Fibroblast of skin of left biceps (primary cell): ENCODE results near the gene NEURL1B.
"Not testable (repeated sequence)": the region's sequence is repeated elsewhere in the genome, so short reads cannot be mapped to it uniquely, and the experiment has no call there.

Source experiments
- DNase-seq, 2 experiments: peaks; one replicate each; pipeline ENCODE4 v3.0.0-alpha.2; 2013; ENCODE audit warnings: low read depth in 2 of 2

The NEURL1B gene, protein sequence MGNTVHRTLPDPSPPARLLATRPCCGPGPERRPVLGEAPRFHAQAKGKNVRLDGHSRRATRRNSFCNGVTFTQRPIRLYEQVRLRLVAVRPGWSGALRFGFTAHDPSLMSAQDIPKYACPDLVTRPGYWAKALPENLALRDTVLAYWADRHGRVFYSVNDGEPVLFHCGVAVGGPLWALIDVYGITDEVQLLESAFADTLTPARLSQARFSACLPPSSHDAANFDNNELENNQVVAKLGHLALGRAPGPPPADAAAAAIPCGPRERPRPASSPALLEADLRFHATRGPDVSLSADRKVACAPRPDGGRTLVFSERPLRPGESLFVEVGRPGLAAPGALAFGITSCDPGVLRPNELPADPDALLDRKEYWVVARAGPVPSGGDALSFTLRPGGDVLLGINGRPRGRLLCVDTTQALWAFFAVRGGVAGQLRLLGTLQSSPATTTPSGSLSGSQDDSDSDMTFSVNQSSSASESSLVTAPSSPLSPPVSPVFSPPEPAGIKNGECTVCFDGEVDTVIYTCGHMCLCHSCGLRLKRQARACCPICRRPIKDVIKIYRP

DNA sequence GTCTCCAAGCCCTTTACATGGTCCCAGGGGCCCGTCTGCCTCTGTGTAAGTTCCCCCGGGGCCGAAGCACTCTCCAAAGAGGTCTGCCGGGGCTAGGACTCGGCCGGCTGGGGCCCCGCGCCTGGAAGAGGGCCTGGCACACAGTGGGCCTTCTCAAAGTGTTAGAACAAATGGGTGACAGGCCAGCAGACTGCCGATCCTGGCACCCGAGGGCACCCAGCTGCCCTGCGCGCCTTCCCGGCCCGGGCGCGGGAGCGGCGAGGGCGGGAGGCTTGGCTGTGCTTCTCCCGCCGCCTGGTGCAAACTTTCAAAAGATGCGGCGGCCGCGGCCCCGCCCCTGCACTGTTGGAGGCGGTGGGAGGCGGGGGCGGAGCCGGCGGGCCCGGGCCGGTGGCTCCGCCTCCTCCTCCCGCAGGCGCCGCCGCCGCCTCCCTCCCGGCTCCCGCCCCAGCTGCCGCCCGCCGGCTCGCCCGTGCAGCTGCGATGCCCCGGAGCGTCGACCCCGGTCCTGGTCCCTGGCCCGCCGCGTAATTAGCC, at the start of gene NEURL1B:
NEURL1B (plus strand) TSS at position 442 of the 537 bp plus-strand sequence. CDS start 144 bp downstream, outside the sequence.
- DNase-seq, result peak in 1 of 2 experiments; percentile 8

DNA sequence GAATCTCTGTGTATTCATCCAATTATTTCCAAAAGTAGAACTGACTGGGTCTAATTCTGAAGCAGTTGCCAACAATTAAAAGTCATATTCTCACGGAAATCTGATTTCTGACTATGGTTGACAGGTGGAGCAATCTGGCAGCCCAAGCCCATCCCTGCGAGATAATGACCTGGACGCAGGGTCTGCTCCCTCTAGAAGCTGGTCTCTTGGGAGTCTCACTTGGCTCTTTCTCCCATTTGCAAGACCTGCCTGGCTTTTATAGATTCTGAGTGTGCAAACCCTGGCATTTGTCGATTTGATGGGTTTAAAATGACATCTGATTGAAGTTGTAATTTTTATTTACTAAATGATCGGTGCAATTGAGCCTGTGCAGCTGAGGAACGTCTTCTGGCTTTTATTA, 49.4 kb upstream of the NEURL1B start:
- no peak for DNase-seq

DNA sequence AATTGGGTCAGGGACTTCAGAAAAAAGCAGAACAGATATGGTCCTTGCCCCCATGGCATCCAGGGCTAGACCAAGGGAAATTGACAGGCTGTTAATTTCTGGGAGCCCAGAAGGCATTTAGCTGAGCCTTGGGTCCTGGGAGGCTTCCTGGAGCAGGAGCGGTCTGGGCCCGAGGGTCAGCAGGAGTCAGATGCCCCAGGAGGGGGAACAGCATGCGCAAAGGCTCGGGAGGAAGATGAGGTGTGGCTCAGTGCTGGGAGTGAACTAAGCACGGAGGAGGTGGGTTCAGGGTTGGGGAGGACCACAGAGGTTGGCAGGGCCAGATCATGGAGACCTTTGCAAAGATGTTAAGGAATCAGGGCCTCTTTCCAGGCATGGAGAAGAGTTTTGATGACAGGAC, 48.2 kb upstream of the NEURL1B start:
- no peak for DNase-seq

DNA sequence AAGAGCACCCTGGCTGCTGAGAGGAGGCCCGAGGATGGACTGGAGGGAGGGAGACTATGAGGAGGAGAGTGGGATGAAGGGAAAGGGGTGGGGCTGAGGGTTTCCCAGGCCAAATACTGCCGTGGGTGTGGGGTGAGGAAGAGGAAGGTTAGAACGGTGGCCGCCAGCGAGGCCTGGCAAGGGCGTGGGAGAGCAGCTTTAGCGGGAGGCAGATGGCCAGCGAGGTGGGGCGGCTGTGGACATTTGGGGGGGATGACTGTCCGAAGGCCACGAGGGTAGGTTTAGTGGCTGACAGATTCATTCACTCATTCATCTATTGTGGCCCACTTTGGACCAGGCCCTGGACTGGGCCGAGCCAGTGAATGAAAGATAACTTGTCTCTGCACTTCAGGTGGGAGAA, 47.8 kb upstream of the NEURL1B start:
- DNase-seq, result no peak

DNA sequence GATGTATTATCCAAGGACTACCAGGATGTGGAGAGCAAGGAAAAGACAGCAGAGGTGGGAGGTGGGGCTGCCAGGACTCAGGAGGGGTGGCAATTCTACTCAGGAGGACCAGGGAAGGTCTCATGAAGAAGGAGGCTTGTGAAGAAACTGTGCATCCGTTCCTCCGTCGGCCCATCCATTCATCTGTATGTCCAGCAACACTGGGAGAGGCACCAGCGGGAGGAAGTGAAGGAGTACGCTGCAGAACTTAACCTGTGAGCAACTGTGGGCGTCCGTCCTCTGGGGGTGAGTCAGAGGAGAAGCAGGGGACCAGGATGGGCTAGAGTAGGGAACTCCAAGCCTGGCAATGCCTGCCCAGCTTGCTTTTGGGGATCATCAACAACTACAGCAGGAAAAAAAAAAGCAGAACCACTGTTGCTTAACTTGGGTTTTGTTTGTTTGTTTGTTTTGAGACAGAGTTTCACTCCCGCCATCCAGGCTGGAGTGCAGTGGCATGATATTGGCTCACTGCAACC, 47.3 kb upstream of the NEURL1B start:
- DNase-seq, result no peak

DNA sequence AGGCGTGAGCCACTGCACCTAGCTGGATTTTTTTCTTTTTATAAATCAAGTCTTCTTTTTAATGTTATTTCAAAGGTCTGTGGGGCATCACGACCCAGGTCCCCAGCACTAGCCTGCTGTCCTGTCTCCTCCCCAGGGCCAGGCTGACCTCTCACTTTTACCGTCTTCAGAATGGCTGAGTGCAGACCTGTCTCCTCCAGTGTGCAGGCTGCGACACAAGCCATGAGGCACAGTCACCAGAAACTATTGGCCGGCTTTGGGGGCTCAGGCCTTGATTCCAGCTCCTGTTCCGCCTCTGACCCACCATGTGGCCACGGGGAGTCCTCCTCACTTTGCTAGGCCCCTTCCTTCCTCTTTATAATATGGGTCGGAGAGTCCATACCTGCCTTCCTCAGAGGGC, 46.6 kb upstream of the NEURL1B start:
- no peak for DNase-seq

DNA sequence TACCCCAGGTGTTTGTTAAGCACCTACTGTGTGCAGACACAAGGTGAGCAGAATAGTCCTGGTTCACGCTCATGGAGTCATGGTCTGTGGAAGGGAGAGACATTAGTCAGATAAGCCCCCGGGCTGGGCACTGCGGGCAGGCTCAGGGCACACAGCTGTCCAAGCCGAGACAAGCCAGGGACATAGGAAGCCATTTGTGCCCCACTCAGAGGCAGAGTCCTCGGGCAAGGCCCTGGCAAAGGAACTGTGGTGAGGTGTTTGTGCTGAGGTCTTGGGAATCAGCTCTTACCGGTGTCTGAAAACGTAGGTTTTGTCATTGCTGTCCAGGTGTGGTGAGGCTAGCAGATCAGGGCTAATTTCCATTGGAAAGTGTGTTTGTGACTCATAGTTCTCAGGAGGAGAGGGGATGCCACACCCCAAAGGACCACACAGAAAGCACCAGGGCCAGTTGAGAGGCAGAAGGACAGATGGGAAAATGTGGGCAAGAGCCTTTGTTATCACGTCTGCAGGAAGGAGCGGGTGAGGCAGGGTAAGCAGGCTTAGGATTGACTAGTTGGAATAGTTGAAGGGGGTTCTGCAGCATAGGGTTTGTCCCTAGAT, 46.1 kb upstream of the NEURL1B start:
- no peak for DNase-seq

DNA sequence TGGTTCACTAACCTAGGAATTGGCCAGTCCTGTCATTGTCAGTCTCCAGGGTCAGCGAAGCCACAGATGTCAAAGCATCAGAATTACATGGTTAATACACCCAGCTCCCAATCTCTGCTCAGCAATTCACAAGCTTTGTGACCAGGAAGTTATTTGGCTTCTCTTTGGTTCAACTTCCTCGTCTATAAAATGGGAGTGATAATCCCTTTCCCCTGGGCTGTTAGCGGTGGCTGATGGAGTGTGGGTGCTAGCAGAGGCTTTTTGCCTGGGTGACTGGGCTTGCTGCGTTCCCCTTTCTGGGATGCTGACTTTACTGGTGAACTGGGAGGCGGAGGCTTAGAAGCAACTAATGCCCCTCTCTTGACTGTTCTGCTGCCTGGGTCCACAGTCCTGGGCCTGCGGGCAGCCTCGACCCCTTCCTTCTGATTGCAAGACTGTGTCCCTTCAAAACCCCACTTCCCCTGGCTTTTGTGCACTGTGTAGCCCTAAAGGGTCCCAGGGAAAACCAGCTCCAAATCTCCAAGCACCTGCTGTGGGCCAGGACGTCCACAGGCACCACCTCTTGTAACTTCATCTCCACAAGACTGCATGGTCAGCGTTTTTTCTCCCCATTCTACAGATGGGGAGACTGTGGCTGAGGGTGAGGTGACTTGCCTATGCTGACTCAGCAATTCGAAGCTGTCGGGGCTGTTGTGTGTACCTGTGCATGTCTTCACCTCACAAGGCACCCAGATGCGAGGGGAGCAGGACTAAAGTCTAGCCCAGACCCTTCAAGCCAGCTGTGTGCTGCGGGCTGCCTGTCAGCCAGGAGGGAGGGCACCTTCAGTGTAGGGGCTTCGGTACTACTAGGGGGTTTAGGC, 45.2 kb upstream of the NEURL1B start:
- DNase-seq, result no peak

DNA sequence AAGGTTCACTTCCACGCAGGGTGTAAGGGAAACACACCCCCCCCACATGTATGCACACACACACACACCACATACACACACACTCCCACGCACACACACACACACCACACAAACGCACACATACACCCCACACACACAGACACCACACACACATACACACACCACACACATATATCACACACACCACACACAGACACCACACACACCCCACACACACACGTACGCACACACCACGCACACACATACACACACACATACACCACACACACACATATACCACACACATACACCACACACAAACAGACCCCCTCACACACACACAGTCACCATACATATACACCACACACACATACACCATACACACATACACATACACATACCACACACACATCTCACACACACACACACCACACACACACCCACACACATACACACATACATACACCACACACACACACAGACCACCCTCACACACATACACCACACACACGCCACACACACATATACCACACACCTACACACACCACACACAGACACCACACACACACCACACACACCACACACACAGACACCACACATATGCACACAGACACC, 44.3 kb upstream of the NEURL1B start:
- DNase-seq, result no peak

DNA sequence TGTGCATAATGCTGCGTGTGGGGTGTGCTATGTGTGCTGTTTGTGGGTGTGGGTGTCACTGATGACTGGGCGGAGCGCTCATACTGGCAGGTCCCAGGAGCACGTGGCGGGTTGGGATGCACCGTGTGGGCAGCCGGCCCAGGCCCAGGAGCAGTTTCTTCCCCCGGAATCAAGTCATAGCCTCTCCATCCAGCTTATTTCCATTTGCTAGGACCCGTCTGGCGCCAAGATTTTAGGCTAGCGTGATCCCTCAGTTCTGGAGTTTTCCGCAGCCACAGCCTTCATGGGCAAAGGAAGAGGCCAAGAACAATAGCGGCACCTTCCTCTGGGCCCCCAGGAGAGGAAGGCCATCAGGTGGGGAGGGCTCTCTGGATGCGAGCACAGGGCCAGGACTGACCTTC, 43.3 kb upstream of the NEURL1B start:
- DNase-seq, result no peak

DNA sequence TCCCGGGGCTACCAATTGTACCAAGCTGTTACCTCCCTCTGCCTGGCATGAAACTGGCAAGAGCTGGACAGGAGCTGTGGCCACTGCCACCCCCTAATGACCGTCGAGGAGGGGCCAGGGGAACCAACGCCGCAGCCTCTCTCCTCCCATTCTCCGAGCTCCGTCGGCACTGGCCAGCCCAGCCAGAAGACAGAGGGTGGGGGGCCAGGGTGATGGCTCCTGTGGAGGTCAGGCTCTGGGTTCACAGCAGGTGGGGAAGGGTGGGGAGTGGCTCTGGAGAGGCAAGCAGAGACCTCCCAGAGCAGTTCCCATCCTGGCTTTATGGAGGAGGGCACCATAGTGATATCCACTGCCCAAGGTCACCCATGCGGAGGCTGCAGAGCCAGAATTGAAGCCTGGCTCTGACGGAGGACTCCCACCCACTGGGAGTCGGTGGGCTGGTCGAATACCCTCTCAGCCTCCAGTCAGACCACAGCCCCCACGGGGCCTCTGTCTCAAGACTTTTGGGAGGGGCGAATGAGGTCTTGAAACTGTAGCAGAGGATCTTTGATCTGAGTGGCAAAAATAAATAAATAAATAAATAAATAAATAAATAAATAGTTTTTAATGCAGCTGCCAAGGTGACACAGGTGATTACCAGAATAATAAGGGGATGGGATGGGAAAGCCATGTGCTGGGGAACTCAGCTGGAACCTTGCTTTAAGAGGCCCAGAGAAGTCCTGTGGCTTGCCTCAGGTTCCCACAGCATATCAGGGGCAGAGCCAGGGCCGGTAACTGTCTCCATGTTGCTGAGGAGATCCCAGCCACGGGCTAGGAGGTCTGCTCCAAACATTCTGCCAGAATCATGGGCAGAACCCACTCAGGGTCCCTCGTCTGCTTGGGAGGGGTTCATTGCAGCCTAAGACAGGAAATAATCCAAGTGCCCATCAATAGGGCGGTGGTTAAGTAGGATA, 42.5 kb upstream of the NEURL1B start:
- no peak for DNase-seq

DNA sequence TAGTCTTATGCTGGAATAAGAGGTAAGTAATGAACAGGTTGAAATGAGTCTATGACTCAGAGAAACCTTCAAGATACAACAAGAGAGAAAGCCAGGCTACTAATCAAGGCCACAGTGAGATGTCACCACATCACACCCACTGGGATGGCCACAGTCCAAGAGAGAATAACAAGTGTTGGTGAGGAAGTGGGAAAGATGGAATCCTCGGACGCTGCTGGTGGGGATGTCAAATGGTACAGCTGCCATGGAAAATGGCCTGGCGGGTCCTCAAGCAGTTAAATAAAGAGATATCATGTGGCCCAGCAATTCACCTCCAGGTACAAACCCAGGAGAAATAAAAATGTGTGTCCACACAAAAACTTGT, 41.9 kb upstream of the NEURL1B start:
- no peak for DNase-seq

DNA sequence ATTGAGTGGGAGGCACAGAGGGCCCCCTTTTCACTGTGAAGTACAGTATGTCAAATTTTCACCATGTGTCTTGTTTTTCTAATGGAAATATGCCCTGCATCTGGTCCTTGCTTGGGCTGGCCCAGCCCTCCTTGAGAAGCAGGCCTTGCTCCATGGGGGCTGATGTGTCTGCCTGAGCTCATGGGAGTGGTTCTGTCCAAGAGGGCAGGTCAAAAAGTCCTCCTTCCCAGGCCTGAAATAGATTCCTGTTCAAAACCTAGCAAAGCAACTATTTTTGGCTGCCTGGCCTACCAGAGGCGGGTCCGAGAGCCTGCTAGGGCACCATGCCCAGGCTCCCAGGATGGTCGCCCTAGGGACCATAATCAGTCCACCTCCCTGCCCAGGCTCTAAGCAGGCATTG, 40.5 kb upstream of the NEURL1B start:
- DNase-seq, result no peak

DNA sequence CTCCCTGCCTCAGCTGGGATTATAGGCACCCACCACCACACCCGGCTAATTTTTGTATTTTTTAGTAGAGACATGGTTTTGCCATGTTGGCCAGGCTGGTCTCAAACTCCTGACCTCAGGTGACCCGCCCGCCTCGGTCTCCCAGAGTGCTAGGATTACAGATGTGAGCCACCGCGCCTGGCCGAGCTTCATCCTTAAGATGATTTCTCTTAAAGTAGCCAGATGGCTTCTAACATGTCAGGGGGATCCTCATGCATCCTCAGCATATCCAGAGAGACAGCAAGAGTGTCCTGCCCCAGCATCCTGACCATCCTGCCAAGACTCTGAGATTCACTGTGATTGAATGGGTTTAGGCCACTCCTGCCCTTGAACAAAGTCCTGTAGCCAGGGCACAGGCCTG, 39.5 kb upstream of the NEURL1B start:
- not testable (repeated sequence) for DNase-seq

DNA sequence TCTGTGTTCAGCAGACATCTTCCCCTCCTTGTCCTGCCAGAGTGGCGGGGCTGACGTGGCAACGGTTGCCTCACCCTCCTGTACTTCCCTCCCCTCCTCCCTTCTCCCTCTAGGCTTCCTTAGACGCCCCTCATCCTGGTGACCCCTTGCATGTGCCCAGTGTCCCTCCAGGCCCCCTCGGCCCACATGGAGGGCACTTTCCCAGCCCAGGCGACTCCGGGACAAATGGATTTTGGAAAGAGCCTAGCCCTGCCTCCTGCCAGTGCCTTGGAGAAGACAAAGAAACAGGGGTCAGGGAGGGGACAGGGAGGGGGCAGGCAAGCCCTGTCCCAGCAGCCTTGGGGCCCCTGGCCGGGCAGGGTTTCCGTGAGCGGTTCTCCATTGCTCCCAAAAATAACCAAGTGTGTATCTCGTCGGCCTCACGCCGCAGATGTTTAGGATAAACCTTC, 38.3 kb upstream of the NEURL1B start:
- DNase-seq, result no peak

DNA sequence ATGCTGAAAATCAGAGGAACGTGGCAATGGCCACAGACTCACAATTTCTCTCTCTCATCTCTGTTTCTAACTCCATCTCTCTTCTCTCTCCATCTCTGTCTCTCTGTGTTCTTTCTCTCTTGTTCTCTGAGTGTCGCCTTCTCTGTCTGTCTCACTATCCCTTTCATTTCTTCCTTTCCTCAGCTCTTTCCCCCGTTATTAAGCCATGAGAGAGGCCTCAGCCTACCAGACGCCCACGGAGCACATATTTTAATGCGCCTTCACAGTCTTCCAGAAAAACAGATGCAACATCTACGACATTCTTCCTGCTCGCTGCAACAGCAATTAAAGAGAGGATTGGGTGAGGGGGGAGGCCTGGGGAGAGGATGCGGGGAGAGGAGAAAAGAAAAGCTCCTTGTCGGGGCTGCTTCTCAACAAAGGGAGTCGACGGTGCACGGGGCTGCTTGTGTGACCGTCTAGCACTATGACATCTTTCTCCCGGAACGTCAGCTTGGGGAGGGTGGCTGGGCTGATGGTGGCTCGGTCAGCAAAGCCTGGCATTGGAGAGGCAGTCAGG, 37.7 kb upstream of the NEURL1B start:
- DNase-seq, result peak; percentile 25 to 28

DNA sequence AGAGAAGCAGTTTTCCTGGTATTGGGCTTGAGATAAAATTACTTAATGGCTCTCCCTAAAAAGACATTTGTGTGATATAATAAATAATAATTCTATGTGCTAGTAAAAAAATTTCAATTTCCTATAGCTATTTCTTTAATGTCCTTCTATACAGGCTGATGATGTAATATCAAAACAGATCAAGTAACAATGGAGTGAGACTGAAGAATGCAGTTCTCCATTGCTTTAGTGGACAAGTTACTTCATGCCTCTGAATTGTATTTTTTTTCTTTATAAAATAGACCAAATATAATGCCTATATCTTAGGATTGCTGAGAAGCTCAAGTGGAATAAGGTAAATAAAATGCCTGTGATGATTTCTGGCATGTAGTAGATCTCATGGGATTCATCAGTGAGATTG, 35.6 kb upstream of the NEURL1B start:
- DNase-seq, result no peak

DNA sequence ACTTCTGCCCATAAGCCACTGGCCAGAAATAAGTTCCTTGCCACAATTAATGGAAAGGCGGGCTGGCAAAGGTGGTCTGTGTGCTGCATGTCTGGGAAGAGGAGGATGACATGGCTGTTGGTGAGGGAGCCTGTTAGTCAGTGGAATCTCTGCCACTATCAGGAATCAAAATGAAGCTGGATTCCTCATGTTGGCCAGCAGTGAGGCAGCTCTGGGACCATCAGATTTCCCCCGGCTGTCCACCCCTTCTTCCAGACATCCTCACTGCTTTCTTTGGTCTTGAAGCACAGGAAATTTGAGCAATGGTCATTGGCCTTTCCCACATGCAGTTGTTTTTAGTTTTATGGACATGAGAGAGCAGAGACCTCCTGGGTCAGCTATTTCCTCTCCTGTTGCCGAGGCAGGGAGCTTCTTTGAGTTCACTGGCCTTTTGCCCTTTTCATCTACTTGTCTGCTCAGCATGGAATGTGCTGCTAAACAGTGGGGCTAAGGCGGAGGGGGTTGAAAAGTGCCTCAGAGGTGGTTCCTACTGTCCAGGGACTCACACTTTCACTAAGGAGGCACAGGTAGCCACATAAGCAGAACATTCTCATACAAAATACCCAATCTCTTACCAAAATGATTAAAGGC, 34.8 kb upstream of the NEURL1B start:
- DNase-seq, result no peak

DNA sequence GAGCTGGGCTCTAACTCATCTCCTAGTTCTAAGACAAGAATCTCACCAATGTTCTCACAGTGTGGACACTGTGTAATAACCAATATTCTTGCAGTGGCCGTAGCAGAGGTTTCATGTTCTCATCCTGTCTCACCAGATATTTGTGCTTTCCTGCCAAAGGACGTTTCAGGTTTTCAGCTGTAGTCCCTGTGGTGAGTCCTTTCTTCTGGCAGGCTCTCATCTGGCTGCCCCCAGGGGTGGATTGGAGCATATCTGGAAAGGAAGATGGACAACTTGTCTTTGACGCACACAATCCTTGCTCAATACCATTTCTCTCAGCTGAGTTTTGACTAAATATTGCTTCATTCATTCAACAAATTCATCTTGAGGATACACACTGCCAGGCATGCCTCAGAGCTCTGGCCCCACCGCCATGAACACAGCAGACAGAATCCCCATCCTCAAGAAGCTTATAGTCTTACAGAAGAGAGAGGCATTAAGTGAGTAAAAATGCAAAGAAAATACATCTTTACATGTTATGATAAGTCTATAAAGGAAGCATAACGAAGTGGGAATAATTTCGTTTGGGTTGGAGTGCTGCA, 33.8 kb upstream of the NEURL1B start:
- no peak for DNase-seq
